Measurements from ENCODE around the gene PTPRG.

GRCh38 chr3:61788623-61789507, 227.5 kb downstream of the PTPRG start:
- TF ChIP-seq TEAD2 (CRISPR knock-in tag; IDR thresholded peaks at IDR 0.05) (no peak), ZNF251 (CRISPR knock-in tag; IDR thresholded peaks at IDR 0.05) (no peak), CTCF (CRISPR knock-in tag; IDR thresholded peaks at IDR 0.05) (no peak), ZSCAN31 (CRISPR knock-in tag; IDR thresholded peaks at IDR 0.05; ENCODE audit: low read depth) (no peak), NFE2L2 (IDR thresholded peaks at IDR 0.05; ENCODE audit: low read length) (no peak)

Measured in HepG2 (cell line).